Measurements from ENCODE around the gene KAZN.
A peak's percentile ranks its signal among the peaks of the same experiment; 100 is the strongest.

The KAZN gene

DNA sequence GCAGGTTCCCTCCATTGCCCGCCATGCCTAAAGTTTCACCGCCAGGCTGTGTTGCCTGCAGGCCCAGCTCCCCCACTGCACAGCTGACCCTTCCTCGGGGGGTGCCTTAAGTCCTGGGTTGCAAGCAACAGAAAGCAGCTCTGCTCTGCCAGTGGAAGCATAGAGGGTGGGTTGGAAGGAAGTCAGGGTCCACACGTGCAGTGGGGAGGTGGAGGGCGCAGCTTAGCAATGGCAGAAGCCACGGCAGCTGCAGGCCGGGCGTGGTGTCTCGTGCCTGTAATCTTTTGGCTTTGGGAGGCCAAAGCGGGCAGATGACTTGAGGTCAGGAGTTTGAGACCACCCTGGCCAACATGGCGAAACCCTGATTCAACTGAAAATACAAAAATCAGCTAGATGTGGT lies 448.8 kb downstream of the KAZN start:
- no peak for DNase-seq

DNA sequence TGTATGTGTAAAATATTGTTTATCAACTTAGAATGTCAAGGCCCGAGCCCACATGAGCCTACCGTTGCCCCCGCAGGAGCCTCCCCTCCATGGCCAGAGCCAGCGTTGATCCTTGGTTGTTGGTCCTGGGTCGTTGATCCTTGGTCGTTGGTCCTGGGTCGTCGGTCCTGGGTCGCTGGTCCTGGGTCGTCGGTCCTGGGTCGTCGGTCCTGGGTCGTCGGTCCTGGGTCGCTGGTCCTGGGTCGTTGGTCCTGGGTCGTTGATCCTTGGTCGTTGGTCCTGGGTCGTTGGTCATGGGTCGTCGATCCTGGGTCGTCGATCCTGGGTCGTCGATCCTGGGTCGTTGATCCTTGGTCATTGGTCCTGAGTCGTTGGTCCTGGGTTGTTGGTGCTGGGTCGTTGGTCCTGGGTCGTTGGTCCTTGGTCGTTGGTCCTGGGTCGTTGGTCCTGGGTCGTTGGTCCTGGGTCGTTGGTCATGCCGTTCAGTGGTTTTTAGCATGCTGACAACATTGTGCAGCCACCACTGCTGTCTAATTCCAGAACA lies 450.0 kb downstream of the KAZN start:
- DNase-seq, result no peak

DNA sequence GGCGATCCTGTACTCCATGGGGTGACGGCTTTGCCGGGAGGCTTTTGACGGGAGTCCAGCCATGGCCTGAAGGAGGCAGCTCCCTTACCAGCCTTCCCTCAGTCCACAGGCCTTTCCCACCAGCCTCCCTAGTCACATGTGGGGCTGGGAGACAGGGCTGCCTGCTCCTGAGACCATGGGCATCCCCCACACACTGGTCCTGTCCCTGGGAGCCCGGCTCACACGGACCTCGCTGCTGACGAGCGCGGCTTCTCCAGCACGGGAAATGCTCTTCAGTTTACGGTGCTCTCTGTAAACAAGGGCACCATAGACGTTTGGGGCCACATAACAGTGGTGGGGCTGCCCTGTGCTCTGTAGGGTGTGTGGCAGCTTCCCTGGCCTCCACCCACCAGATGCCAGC lies 450.6 kb downstream of the KAZN start:
- DNase-seq, result no peak

DNA sequence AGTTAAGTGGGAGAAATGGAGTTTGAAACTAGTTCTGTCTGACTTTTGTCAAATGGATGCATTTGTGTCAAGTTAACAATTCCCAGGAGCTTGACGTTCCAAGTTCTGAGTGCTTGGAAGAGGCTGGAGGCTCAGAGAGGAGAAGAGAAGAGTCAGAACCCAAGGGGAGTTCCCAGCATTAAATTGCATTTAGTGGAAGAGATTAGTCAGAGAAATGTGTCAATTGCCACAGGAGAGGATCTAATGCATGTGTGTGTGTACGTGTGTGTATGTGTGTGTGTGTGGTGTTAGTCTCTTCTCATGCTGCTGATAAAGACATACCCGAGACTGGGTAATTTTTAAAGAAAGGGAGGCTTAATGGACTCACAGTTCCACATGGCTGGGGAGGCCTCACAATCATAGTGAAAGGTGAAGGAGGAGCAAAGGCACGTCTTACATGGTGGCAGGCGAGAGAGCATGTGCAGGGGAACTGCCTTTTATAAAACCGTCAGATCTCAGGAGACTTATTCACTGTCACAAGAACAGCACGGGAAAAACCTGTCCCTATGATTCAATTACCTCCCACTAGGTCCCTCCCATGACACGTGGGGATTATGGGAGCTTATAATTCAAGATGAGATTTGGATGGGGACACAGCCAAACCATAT lies 453.5 kb downstream of the KAZN start:
- peak; percentile 13 for DNase-seq

DNA sequence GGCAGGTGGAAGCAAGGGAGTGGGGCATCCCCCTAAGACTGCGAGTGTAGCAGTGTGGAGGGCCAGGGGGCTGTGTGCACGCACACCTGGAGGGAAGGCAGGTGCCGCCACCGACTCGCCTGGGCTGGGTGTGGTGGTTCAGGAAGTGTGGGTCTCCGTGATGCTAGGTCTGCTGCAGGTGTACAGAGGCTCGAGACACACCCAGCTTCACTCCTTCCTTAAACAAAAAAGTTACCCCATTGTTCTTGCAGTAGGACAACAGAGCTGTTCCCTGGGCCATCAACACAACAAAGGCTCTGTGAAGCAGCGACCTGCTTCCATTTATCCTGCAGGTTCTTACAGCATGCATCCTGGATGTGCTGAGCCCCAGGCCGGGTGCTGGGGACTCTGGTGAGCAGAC lies 454.7 kb downstream of the KAZN start:
- no peak for DNase-seq

DNA sequence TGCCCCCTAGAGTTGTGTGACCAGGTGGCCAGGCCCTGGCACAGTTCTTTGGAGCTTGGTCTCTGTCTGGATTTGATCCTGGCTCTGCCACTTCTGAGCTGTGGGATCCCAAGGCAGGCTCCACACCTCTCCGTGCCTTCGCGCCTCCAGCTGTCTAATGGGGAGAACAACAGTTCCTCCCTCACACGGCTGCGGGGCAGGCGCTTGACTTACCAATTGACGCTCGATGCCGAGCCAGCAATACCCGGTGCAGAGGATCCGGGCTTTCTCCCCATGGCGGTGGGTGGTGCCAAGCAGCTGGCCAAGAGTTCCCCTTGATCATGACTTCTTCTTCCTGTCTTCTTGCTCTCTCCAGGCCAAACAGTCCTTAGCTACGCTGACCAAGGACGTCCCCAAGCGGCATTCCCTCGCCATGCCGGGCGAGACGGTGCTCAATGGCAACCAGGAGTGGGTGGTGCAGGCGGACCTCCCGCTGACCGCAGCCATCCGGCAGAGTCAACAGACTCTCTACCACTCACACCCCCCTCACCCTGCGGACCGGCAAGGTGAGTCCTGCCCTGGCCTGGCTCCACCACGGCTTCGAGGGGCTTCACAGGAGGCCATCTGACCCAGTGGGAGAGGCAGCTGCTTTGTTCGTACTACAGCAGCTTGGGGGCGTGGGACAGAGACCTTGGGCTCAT lies 457.4 kb downstream of the KAZN start:
- no peak for DNase-seq

DNA sequence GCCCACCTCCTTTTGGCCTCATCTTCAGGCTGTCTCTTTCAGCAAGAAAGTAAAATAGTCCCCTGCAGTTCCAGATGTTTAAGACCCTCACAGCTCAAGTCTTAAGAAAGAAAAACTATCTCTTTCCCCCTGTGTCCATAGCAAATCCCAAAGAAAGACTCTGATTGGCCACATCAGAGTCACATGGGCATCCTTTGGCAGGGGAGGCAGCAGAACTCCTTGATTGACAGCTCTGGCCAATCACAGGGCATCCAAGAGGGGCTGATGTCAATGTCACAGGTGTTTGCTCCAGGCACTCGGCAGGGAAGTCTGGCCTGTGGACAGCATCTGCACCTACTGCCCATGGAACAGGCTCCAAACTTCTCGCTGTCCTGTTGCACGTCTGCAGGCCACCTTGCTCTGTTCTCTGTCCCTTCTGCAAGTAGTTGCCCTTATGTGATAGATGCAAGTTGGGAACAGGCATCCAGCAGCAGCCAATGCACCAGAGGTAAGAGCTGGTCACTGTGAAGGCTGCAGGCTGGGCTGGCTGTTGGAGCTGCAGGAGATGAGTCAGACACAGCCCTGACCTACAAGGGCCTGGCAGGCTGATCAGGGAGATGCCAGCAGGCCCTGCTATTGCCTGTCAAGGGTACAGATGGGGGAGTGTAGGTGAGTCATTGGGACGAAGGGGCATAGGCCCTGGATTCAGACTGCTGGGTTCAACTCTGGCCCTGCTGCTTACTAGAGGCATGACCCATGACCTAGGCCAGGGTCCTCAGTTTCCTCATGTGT lies 458.2 kb downstream of the KAZN start:
- DNase-seq, result no peak

DNA sequence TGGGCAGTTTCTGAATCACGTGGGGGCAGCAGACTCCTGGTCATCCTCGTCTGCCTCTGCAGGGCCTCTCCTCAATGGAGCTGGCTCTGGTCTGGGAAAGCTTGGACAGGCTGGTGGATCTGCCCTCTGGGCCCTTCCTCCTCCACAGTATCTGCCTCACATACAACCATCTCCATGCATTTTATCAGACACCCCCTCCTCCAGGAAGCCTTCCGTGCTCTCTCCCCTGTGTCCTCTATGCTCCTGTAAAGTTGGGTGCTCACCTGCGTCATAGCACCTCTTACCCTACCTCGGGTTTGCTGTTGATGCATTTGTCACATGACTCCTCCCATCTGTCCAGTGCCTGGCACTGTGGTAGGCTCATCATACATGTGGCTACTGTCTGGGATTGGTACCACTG lies 459.3 kb downstream of the KAZN start:
- no peak for DNase-seq

DNA sequence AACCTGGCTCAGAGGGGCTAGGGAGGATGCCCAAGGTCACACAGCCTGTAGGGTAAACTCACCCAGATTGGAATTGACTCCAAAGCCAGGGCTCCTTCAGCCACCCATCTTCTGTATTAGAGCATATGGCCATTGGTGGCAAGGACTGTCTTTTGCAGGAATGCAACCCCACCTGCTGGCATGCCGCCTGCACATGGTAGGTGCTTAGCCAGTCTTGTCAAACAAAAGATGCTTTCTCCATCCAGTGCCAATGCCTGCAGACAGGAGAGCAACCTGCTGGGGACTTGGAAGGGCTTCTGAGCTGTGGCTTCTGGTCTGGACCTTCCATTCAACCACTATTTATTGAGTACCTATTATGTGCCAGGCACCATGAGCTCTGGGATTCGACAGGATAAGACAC lies 459.8 kb downstream of the KAZN start:
- no peak for DNase-seq

DNA sequence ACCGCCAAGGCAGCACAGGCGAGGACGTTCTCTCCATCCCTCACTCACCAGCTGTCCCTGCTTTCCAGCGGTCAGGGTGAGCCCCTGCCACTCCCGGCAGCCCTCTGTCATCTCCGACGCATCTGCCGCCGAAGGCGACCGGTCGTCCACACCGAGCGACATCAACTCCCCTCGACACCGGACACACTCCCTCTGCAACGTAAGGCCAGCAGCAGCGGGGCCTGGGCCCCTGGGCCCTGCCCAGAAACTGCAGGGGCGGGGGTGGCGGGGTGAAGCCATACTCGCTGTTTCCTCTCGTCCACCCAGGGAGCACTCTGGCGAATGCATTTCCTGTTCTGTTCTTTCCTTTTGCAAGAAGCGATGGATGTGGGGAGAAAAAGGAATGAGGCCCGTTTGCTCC lies 461.6 kb downstream of the KAZN start:
- no peak for DNase-seq

DNA sequence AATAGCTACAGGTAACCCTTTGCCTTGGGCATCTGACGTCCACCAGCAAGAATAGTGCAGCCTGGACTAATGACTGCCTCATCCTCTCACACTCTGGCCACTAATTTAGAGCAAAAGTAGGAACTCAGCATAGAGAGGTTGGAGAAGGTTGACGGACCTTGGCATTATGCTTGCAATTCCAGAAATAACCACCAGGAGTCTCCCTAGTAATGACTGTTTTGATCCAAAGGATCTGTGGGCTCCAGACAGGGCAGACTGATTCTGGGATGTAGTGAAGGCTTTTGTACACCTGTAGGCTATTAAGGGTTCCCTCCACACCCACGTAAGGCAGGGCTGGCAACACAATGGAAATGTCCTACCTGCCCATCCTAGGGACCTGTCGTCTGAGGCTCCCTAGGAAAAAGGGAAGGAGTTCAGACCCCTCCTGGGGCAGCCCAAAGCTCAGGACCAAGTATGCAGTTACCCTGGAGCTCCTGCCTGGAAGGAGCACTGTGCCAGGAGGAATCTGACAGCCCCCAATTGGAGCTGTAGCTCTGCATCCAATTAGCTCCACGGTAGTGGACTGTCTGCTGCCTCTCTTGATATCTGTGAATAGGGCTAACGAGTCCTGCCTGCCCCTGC lies 464.1 kb downstream of the KAZN start:
- no peak for DNase-seq

DNA sequence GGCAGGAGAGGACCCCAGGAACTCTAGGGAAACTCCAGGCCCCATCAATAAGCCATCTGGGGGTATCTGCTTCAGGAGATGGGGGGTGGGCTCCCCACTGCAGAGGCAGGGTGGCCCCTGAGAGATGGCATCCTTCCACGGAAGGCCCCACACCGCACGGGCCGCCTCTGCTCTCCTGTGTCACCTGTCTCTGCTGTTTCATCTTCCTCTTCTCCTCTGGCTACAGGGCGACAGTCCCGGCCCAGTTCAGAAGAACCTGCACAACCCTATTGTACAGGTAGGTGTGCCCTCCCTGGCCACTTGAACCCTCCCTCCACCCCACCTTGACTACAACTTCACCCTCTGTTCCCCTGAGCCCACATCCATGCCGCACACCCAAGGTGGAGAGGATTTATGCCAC lies 464.9 kb downstream of the KAZN start:
- no peak for DNase-seq

DNA sequence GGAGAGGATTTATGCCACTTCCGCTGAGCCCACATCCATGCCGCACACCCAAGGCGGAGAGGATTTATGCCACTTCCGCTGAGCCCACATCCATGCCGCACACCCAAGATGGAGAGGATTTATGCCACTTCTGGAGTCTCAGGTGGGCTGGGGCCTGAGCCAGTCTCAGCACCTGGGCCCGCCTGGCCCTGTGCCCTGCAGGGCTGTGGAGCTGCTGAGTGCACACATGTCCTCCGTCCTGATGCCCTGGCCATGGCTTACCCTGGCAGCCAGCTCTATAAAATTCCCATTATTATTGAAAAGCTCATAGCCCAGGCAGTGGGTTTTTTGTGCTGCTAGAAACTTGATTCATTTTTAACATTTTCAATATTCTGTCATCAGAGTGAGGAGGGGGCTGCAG lies 465.3 kb downstream of the KAZN start:
- no peak for DNase-seq

DNA sequence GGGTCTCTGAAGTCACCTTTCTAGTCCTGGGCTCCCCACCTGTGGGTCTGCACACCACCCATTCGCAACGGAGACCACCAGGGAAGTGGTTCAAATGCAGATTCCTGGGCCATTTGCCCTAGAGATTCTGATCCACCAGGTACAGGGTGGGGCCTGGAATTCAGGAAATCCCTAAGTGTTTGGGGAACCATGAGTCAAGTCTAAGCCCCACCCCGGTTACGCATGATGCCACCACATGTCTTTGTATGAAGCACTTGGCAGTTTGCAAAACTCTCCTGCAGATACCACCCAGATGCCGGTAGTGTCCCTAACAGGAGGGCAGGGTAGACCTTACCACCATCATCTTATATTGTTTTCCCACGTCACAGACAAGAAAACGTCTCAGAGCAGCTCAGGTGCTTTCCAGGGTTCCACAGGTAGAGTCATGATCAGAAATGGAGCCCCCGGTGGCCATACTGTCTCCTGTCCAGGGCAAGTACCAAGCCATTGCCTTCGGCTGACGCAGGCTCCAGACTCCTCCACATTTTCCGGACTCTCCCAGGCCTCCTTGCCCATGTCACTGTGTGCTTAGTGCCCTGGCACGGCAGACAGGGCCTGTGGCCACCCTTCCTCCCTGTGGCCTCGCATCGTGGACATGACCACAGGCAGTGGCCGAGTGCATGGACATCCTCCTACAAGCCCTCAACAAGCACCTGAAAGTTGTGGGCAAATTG lies 465.9 kb downstream of the KAZN start:
- DNase-seq, result no peak

DNA sequence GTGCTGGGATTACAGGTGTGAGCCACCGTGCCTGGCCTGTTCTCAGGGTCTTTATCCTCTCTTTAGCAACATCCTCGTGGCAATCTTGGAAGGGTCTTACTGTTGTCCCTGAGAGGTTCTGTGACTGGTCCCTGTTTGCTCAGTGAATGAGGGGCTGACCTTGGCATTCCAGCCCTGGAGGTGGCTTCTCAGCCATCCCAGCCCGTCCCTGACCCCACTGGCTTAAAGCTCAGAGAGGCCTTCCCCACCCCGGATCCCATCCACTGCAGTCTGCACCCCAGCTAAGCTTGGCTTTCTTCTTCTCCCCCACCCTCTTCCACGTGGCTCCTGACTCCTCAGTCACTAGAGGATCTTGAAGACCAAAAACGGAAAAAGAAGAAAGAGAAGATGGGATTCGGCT lies 466.8 kb downstream of the KAZN start:
- DNase-seq, result no peak

DNA sequence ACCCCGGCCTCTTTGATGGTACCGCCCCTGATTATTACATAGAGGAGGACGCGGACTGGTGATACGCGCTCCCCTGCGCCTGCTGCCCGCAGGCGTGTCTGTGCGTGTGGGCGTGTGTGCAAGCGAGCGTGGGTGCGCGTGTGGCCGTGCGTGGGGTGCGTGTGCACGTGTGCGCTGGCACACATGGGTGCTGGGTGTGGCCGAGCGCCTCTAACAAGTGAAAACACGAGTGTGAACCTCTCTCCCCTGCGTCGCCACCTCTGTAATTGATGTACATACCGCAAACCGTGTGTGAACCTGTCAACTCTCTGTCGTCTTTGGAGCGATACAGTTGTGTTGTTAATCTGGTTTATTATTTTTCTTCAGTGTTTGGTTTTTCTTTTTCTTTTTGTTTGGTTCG lies 467.3 kb downstream of the KAZN start:
- no peak for DNase-seq

DNA sequence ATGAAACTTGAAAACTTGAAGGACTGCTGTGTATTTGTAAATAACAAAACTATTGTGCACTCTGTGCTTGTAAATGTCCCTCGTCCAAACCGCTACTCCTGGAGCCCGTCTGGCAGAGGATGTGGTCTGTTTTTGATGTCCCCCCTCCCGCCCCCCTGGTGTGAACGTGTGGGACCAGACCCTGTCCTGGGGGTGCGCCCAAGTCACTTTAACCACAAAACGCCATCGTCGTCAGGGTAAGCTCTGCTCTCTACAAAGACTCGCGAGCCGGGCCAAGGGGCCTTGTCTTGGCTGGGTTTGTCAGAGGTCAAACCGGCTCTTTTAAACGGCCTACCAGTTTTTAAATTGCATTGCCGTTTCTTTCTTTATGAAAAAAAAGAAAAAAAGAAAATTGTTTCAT lies 467.7 kb downstream of the KAZN start:
- DNase-seq, result no peak

DNA sequence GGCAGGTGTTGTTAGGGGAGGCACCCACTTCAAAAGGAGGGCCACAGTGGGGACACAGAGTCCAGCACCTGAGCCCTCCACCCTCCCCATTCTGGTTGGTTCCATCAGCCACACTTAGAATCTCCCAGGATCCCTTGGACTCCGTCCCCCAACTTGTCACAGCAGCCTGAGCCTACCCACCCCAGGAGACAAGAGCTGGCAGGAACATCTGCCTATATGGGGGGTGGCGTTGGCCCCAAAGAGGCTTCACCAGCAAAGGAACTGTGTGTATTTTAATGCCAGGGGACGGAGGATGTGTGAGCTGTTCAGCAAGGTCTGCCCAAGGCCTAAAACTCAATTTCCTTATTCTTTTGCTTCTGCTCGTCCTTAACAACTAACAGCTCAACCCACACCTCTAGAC lies 468.7 kb downstream of the KAZN start:
- no peak for DNase-seq

DNA sequence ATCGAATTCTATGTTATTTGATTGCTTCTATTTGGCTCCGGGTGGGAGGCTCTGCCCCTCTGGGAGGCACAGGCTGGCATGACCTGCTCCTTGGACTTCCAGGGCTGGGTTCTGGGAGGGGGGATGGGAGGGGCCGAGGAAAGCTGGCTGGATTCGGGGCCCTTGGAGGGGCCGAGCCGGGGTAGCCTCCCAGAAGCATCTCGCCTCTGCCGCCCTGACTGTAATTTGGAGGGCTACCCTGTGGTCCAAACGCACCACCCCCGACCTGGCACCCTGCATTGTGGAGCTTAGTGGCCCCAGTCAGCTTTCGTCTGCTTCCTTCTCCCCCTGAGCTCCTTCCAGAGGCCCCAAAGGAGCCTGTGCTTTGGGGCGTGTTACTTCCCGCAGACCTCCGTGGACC lies 469.7 kb downstream of the KAZN start:
- no peak for DNase-seq

DNA sequence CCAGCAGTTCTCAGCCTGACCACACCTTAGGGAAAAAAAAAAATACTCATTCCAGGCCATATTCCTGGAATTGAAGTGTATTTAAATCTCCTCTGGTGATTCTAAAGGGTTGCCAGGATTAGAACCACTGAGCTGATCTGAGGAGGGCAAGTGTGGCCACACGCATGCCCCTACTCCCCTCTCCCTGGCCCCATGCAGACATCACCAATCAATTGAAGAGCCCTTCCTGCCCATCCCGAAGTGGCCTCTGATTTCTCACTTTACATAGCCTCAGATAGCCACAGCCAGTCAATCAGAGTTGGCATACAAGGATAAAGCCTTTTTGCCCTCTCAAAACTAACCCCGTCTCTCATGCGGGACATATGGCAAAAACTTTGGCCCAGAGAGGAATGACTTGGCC lies 470.5 kb downstream of the KAZN start:
- no peak for DNase-seq

DNA sequence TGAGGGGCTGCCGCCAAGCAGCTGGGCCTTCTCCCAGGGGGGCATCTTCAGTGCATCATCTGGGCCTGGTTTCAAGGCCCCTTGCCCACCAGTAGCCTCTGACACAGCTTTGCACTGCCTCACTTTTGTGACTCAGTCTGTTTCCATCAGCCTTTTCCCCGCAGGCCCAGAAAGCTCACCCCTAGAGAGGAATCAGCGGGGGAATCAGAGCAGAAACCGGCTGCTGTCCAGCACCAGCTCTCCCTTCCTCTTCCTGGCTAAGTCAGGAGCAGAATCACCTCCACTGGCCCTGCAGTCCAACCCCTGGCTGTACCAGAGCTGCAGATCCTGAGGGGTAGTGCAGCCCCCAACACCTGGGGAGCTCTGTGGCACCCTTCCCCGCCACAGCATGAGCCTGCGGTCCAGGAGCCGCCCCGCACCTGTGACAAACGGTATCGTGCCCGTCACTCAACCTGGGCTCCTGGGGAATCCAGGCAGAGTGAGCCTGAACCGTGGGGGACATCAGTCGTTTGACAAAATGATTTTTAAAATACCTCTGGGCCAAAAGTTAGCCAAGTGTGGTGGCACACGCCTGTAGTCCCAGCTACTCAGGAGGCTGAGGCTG lies 471.8 kb downstream of the KAZN start:
- DNase-seq, result no peak

DNA sequence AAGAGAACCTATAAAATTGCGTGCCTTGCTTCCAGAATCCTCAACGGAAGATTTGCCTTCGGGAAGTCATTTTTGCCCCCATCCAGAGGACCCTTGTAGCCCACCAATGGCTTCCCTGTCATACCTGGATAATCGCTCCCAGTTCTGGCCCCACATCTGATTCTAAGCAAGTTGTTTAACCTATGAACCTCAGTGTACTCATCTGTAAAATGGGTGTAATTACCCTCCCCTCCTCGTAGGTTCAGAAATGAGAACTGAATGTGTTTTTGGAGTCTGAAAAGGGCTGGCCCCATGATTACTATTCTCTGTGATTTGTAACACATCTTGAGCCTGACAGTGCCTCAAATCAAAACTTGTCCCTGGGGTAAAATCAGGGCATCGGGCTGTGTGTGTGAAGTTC lies 473.5 kb downstream of the KAZN start:
- no peak for DNase-seq

Data from fibroblast of skin of right quadriceps (primary cell).